ENCODE measurements around the gene FRZB. TPM values are rescaled to one million over a fixed set of nuclear protein-coding genes. Genes with fewer than 3 reads are reported as not detected.

The FRZB gene
- total and polyA plus RNA-seq, 2 donors (not counting 1 experiment from before 2014, with no cell fraction given), result 1.5 to 2.0 TPM

- no peak overlapping the region for H3K9ac ChIP-seq (ENCODE audit: insufficient read depth, low read length)
- no peak overlapping the region for H3K4me3 ChIP-seq (replicated peaks in 1 of 4; ENCODE audit: control extremely low read depth in 1 of 4, insufficient read depth in 1 of 4, low read depth in 3 of 4, low read length in 4 of 4)
- no peak overlapping the region for H3K27ac ChIP-seq (ENCODE audit: insufficient read depth, low read length)
- DNase-seq (ENCODE audit: low read depth in 2 of 2), result no peak
- peaks cover 6% of the 10 kb centered on the region for H3K27me3 ChIP-seq (ENCODE audit: control insufficient read depth, insufficient read depth, low read length)
- no peaks in the 10 kb centered on the region for H3K79me2 ChIP-seq (ENCODE audit: control insufficient read depth, insufficient read depth, low read length)
- TF ChIP-seq CTCF (conservative IDR thresholded peaks at IDR 0.05 in 1 of 2, IDR thresholded peaks at IDR 0.05 in 1 of 2; ENCODE audit: low read depth in 1 of 2, low read length in 2 of 2), result no peak
- TF ChIP-seq EZH2 (IDR thresholded peaks at IDR 0.05; ENCODE audit: low read length, missing control alignments), result no peak
- H2AFZ ChIP-seq (ENCODE audit: low read length), result no peak overlapping the region
- no peaks in the 10 kb centered on the region for H3K9me3 ChIP-seq (ENCODE audit: control insufficient read depth, insufficient read depth, low read depth, low read length)
- H4K20me1 ChIP-seq (ENCODE audit: control insufficient read depth, extremely low read depth, insufficient read depth, low read length), result no peaks in the 10 kb centered on the region
- H3K36me3 ChIP-seq (ENCODE audit: control insufficient read depth, insufficient read depth, low read length), result no peaks in the 10 kb centered on the region
- no peaks in the 10 kb centered on the region for H3K4me1 ChIP-seq (ENCODE audit: control insufficient read depth, extremely low read depth, insufficient read depth, low read length)
- H3K4me2 ChIP-seq (ENCODE audit: extremely low read depth, insufficient read depth, low read length), result no peak overlapping the region
These were observed 56.4 kb downstream of the FRZB start for GRCh38 chr2:182810087-182810486.

- H2AFZ ChIP-seq (ENCODE audit: low read length), result no peak overlapping the region
- no peak for TF ChIP-seq EZH2 (IDR thresholded peaks at IDR 0.05; ENCODE audit: low read length, missing control alignments)
- DNase-seq (ENCODE audit: low read depth in 2 of 2), result no peak
- H3K79me2 ChIP-seq (ENCODE audit: control insufficient read depth, insufficient read depth, low read length), result no peaks in the 10 kb centered on the region
- H3K27ac ChIP-seq (ENCODE audit: insufficient read depth, low read length), result no peak overlapping the region
- no peak overlapping the region for H3K4me2 ChIP-seq (ENCODE audit: extremely low read depth, insufficient read depth, low read length)
- no peak overlapping the region for H3K4me3 ChIP-seq (replicated peaks in 1 of 4; ENCODE audit: control extremely low read depth in 1 of 4, insufficient read depth in 1 of 4, low read depth in 3 of 4, low read length in 4 of 4)
- no peak overlapping the region for H3K9ac ChIP-seq (ENCODE audit: insufficient read depth, low read length)
- no peaks in the 10 kb centered on the region for H3K36me3 ChIP-seq (ENCODE audit: control insufficient read depth, insufficient read depth, low read length)
- no peaks in the 10 kb centered on the region for H3K9me3 ChIP-seq (ENCODE audit: control insufficient read depth, insufficient read depth, low read depth, low read length)
- H4K20me1 ChIP-seq (ENCODE audit: control insufficient read depth, extremely low read depth, insufficient read depth, low read length), result no peaks in the 10 kb centered on the region
- peaks cover 6% of the 10 kb centered on the region for H3K27me3 ChIP-seq (ENCODE audit: control insufficient read depth, insufficient read depth, low read length)
- H3K4me1 ChIP-seq (ENCODE audit: control insufficient read depth, extremely low read depth, insufficient read depth, low read length), result no peaks in the 10 kb centered on the region
These were observed 59.1 kb downstream of the FRZB start for GRCh38 chr2:182807319-182807718.

- Histone ChIP-seq H3K36me3 (ENCODE audit: control insufficient read depth, insufficient read depth, low read length) (no peaks in the 10 kb centered on the region), H2AFZ (ENCODE audit: low read length) (no peak overlapping the region), H4K20me1 (ENCODE audit: control insufficient read depth, extremely low read depth, insufficient read depth, low read length) (no peaks in the 10 kb centered on the region), H3K27ac (ENCODE audit: insufficient read depth, low read length) (no peak overlapping the region), H3K4me3 (replicated peaks in 1 of 4; ENCODE audit: control extremely low read depth in 1 of 4, insufficient read depth in 1 of 4, low read depth in 3 of 4, low read length in 4 of 4) (no peak overlapping the region), H3K27me3 (ENCODE audit: control insufficient read depth, insufficient read depth, low read length) (peaks cover 6% of the 10 kb centered on the region), H3K9me3 (ENCODE audit: control insufficient read depth, insufficient read depth, low read depth, low read length) (no peaks in the 10 kb centered on the region), H3K9ac (ENCODE audit: insufficient read depth, low read length) (no peak overlapping the region), H3K4me1 (ENCODE audit: control insufficient read depth, extremely low read depth, insufficient read depth, low read length) (no peaks in the 10 kb centered on the region), H3K4me2 (ENCODE audit: extremely low read depth, insufficient read depth, low read length) (no peak overlapping the region), H3K79me2 (ENCODE audit: control insufficient read depth, insufficient read depth, low read length) (no peaks in the 10 kb centered on the region)
- DNase-seq (ENCODE audit: low read depth in 2 of 2), result no peak
- TF ChIP-seq EZH2 (IDR thresholded peaks at IDR 0.05; ENCODE audit: low read length, missing control alignments) (no peak), CTCF (conservative IDR thresholded peaks at IDR 0.05 in 1 of 2, IDR thresholded peaks at IDR 0.05 in 1 of 2; ENCODE audit: low read depth in 1 of 2, low read length in 2 of 2) (no peak)
These were observed 62.3 kb downstream of the FRZB start for GRCh38 chr2:182804128-182804527.
